Natural killer cell treated with Interleukin-12 subunit alpha and Interleukin-12 subunit beta and Interleukin-15 and Interleukin-18, amount 100 ng/mL, for 72 hours (primary cell): ENCODE measurements around the gene RTP5. TPM values are rescaled to one million over a fixed set of nuclear protein-coding genes. Genes with fewer than 3 reads are reported as not detected.

Source experiments
- ATAC-seq, 2 donors: fragments of 150-1000 bp; cut with Tn5 transposase in 1 of 2; sonication (Bioruptor Pico), chemical (Tn5 transposase) in 1 of 2; 2 replicates each; pipeline ENCODE4 v1.10.0; 2021
- DNase-seq: peaks from one replicate; pipeline ENCODE4 v3.0.0; 2022; ENCODE audit warnings: low spot score
- H3K27ac Mint-ChIP-seq, 2 donors: 1 replicate in 1 of 2; 2 replicates in 1 of 2; pipeline ENCODE4 v1.8.0; 2022; ENCODE audit warnings: mixed read lengths in 2 of 2, mild to moderate bottlenecking in 1 of 2, moderate library complexity in 1 of 2
- H3K27me3 Mint-ChIP-seq, 2 donors: 1 replicate in 1 of 2; 2 replicates in 1 of 2; pipeline ENCODE4 v1.8.0; 2022; ENCODE audit warnings: mixed read lengths in 2 of 2
- H3K36me3 Mint-ChIP-seq: one replicate; pipeline ENCODE4 v1.8.0; 2022; ENCODE audit warnings: mixed read lengths
- H3K4me1 Mint-ChIP-seq, 2 donors: 1 replicate in 1 of 2; 2 replicates in 1 of 2; pipeline ENCODE4 v1.8.0; 2022; ENCODE audit warnings: low read depth in 2 of 2, mixed read lengths in 2 of 2, mild to moderate bottlenecking in 1 of 2
- H3K4me3 Mint-ChIP-seq: one replicate; pipeline ENCODE4 v1.8.0; 2022; ENCODE audit warnings: mixed read lengths
- H3K9me3 Mint-ChIP-seq: 2 replicates; pipeline ENCODE4 v1.8.0; 2022; ENCODE audit warnings: mixed read lengths
- total RNA-seq, 2 donors: library from RNA; stranded (reverse); gene quantifications; one replicate each; pipeline ENCODE4 v1.2.3, GENCODE V29; 2022

Gene RTP5
- total RNA-seq, 2 donors from 2014 or later = not detected

- Mint-ChIP-seq H3K4me1 (peaks cover 13 to 17% of the 10 kb centered on the region in 2 donors), H3K4me3 (no peak overlapping the region), H3K36me3 (no peaks in the 10 kb centered on the region), H3K9me3 (no peaks in the 10 kb centered on the region), H3K27ac (no peak overlapping the region), H3K27me3 (peaks cover 33 to 39% of the 10 kb centered on the region in 2 donors)
- no peak for ATAC-seq
- no peak for DNase-seq
Observed at GRCh38 chr2:241836292-241836691, 33.2 kb upstream of the RTP5 start.

- Mint-ChIP-seq H3K4me1 (peaks cover 20 to 22% of the 10 kb centered on the region in 2 donors), H3K9me3 (no peaks in the 10 kb centered on the region), H3K27me3 (peaks cover 26 to 35% of the 10 kb centered on the region in 2 donors), H3K4me3 (no peak overlapping the region), H3K36me3 (no peaks in the 10 kb centered on the region), H3K27ac (no peak overlapping the region)
- ATAC-seq (no peak), DNase-seq (no peak)
Observed at GRCh38 chr2:241837197-241837965, 32.1 kb upstream of the RTP5 start.

GRCh38 chr2:241841181-241842066, 28.1 kb upstream of the RTP5 start:
- no peak for ATAC-seq
- peak overlapping the region; percentile 23 to 69 for H3K27ac Mint-ChIP-seq
- H3K27me3 Mint-ChIP-seq = peaks cover 25 to 30% of the 10 kb centered on the region in 2 donors
- no peaks in the 10 kb centered on the region for H3K9me3 Mint-ChIP-seq
- H3K4me3 Mint-ChIP-seq = no peak overlapping the region
- H3K36me3 Mint-ChIP-seq = peaks cover 4% of the 10 kb centered on the region
- H3K4me1 Mint-ChIP-seq = peaks cover 37 to 42% of the 10 kb centered on the region in 2 donors
- DNase-seq = peak; percentile 41

- Mint-ChIP-seq H3K4me1 (peaks cover 39 to 45% of the 10 kb centered on the region in 2 donors), H3K27ac (peak overlapping the region in 1 of 2 donors; percentile 86), H3K27me3 (peaks cover 29 to 30% of the 10 kb centered on the region in 2 donors), H3K36me3 (peaks cover 5% of the 10 kb centered on the region), H3K9me3 (no peaks in the 10 kb centered on the region), H3K4me3 (no peak overlapping the region)
- no peak for ATAC-seq
- peak; percentile 37 for DNase-seq
Observed at GRCh38 chr2:241842067-241842415, 27.5 kb upstream of the RTP5 start.

GRCh38 chr2:241842620-241843211, 26.8 kb upstream of the RTP5 start:
- Mint-ChIP-seq H3K36me3 (peaks cover 5% of the 10 kb centered on the region), H3K27ac (peak overlapping the region; percentile 60 to 86), H3K4me3 (peak overlapping the region; percentile 85), H3K27me3 (peaks cover 22 to 23% of the 10 kb centered on the region in 2 donors), H3K4me1 (peaks cover 39 to 45% of the 10 kb centered on the region in 2 donors), H3K9me3 (no peaks in the 10 kb centered on the region)
- peak; percentile 83 for DNase-seq
- peak; percentile 72 to 77 for ATAC-seq

- Mint-ChIP-seq H3K27me3 (peaks cover 16 to 18% of the 10 kb centered on the region in 2 donors), H3K4me1 (peaks cover 39 to 45% of the 10 kb centered on the region in 2 donors), H3K9me3 (no peaks in the 10 kb centered on the region), H3K4me3 (peak overlapping the region; percentile 85), H3K36me3 (peaks cover 5% of the 10 kb centered on the region), H3K27ac (peak overlapping the region; percentile 60 to 86)
- ATAC-seq = peak in 1 of 2 donors; percentile 1
- DNase-seq = no peak
Observed at GRCh38 chr2:241843321-241844065, 26.0 kb upstream of the RTP5 start.

- Mint-ChIP-seq H3K4me1 (peaks cover 37 to 45% of the 10 kb centered on the region in 2 donors), H3K27me3 (peaks cover 11 to 17% of the 10 kb centered on the region in 2 donors)
- peak; percentile 90 for ATAC-seq
Observed at GRCh38 chr2:241844066-241844728, 25.3 kb upstream of the RTP5 start.

GRCh38 chr2:241844831-241845578, 24.5 kb upstream of the RTP5 start:
- Mint-ChIP-seq H3K27ac (peak overlapping the region; percentile 62 to 70), H3K36me3 (peaks cover 5% of the 10 kb centered on the region), H3K4me1 (peaks cover 37 to 45% of the 10 kb centered on the region in 2 donors), H3K27me3 (peaks cover 11 to 16% of the 10 kb centered on the region in 2 donors), H3K4me3 (peak overlapping the region; percentile 81), H3K9me3 (no peaks in the 10 kb centered on the region)
- DNase-seq (no peak), ATAC-seq (no peak)

More at GRCh38 chr2:241844066-241844728, 25.3 kb upstream of the RTP5 start:
- peak overlapping the region; percentile 62 to 70 for H3K27ac Mint-ChIP-seq
- H3K4me3 Mint-ChIP-seq = peak overlapping the region; percentile 81
- peaks cover 5% of the 10 kb centered on the region for H3K36me3 Mint-ChIP-seq
- DNase-seq = peak; percentile 93
- H3K9me3 Mint-ChIP-seq = no peaks in the 10 kb centered on the region

GRCh38 chr2:241846406-241846805, 23.1 kb upstream of the RTP5 start:
- DNase-seq (no peak), ATAC-seq (no peak)
- Mint-ChIP-seq H3K27ac (peak overlapping the region; percentile 62 to 69), H3K36me3 (peaks cover 5% of the 10 kb centered on the region), H3K4me3 (peak overlapping the region; percentile 13), H3K27me3 (peaks cover 11 to 12% of the 10 kb centered on the region in 2 donors), H3K9me3 (no peaks in the 10 kb centered on the region), H3K4me1 (peaks cover 32 to 40% of the 10 kb centered on the region in 2 donors)

GRCh38 chr2:241848761-241849615, 20.5 kb upstream of the RTP5 start:
- peaks cover 10 to 11% of the 10 kb centered on the region in 2 donors for H3K27me3 Mint-ChIP-seq
- DNase-seq (no peak), ATAC-seq (no peak)
- H3K4me1 Mint-ChIP-seq = peaks cover 20 to 23% of the 10 kb centered on the region in 2 donors
- no peaks in the 10 kb centered on the region for H3K9me3 Mint-ChIP-seq
- H3K36me3 Mint-ChIP-seq = peaks cover 5% of the 10 kb centered on the region
- no peak overlapping the region for H3K27ac Mint-ChIP-seq
- no peak overlapping the region for H3K4me3 Mint-ChIP-seq
